Measurements from ENCODE around the gene OR2V2. TPM values are rescaled to one million over a fixed set of nuclear protein-coding genes. Genes with fewer than 3 reads are reported as not detected.
A peak's percentile ranks its signal among the peaks of the same experiment; 100 is the strongest.

OR2V2 gene
- total RNA-seq, 1 donor from 2014 or later: not detected

GRCh38 chr5:181191526-181192336 is 44.3 kb downstream of the OR2V2 start:
- FAIRE-seq: no peak
- peak overlapping the region; percentile 77 for H3K27ac ChIP-seq (ENCODE audit: low read depth, low read length)

GRCh38 chr5:181192337-181193046 is 45.1 kb downstream of the OR2V2 start:
- no peak for FAIRE-seq
- H3K9me3 Mint-ChIP-seq (ENCODE audit: unreplicated experiment): peaks cover 2% of the 10 kb centered on the region
- Histone ChIP-seq H3K79me2 (ENCODE audit: insufficient read depth, low read length) (no peaks in the 10 kb centered on the region), H3K9me3 (ENCODE audit: insufficient read depth, low read depth, low read length) (no peaks in the 10 kb centered on the region), H3K4me3 (ENCODE audit: insufficient read depth, low read depth, low read length) (peak overlapping the region; percentile 76), H3K4me1 (ENCODE audit: insufficient read depth, low read length) (peaks cover 22% of the 10 kb centered on the region), H3K4me2 (ENCODE audit: low read length) (peak overlapping the region; percentile 91), H2AFZ (ENCODE audit: low read depth, low read length) (peak overlapping the region; percentile 97), H3K27me3 (ENCODE audit: insufficient read depth, low read length) (no peaks in the 10 kb centered on the region), H3K9ac (ENCODE audit: low read length) (peak overlapping the region; percentile 90), H3K36me3 (ENCODE audit: insufficient read depth, low read length) (no peaks in the 10 kb centered on the region), H3K27ac (ENCODE audit: low read depth, low read length) (peak overlapping the region; percentile 77), H4K20me1 (ENCODE audit: insufficient read depth, low read length) (peaks cover 3% of the 10 kb centered on the region)
- peak overlapping the region; percentile 83 for H3K27ac Mint-ChIP-seq (ENCODE audit: unreplicated experiment)
- no peak for DNase-seq (ENCODE audit: low read depth)
- H3K36me3 Mint-ChIP-seq (ENCODE audit: low read depth, unreplicated experiment): no peaks in the 10 kb centered on the region
- no peaks in the 10 kb centered on the region for H3K27me3 Mint-ChIP-seq (ENCODE audit: low read depth, unreplicated experiment)
- TF ChIP-seq CTCF (IDR thresholded peaks at IDR 0.05; ENCODE audit: insufficient read depth, low read depth, low read length) (no peak), EZH2 (IDR thresholded peaks at IDR 0.05; ENCODE audit: insufficient read depth, low read length) (no peak)
- H3K4me3 Mint-ChIP-seq (ENCODE audit: unreplicated experiment): peak overlapping the region; percentile 91
- peaks cover 2% of the 10 kb centered on the region for H3K4me1 Mint-ChIP-seq (ENCODE audit: low read depth, unreplicated experiment)

More at GRCh38 chr5:181191526-181192336, 44.3 kb downstream of the OR2V2 start:
- no peaks in the 10 kb centered on the region for H3K36me3 ChIP-seq (ENCODE audit: insufficient read depth, low read length)
- no peaks in the 10 kb centered on the region for H3K79me2 ChIP-seq (ENCODE audit: insufficient read depth, low read length)
- Mint-ChIP-seq H3K27ac (ENCODE audit: unreplicated experiment) (peak overlapping the region; percentile 87), H3K4me1 (ENCODE audit: low read depth, unreplicated experiment) (no peaks in the 10 kb centered on the region), H3K36me3 (ENCODE audit: low read depth, unreplicated experiment) (no peaks in the 10 kb centered on the region), H3K4me3 (ENCODE audit: unreplicated experiment) (peak overlapping the region; percentile 91), H3K9me3 (ENCODE audit: unreplicated experiment) (peaks cover 2% of the 10 kb centered on the region), H3K27me3 (ENCODE audit: low read depth, unreplicated experiment) (no peaks in the 10 kb centered on the region)
- no peaks in the 10 kb centered on the region for H3K27me3 ChIP-seq (ENCODE audit: insufficient read depth, low read length)
- H3K4me2 ChIP-seq (ENCODE audit: low read length): peak overlapping the region; percentile 91
- TF ChIP-seq EZH2 (IDR thresholded peaks at IDR 0.05; ENCODE audit: insufficient read depth, low read length) (no peak), CTCF (IDR thresholded peaks at IDR 0.05; ENCODE audit: insufficient read depth, low read depth, low read length) (no peak)
- H3K9me3 ChIP-seq (ENCODE audit: insufficient read depth, low read depth, low read length): no peaks in the 10 kb centered on the region
- H4K20me1 ChIP-seq (ENCODE audit: insufficient read depth, low read length): peaks cover 3% of the 10 kb centered on the region
- peaks cover 22% of the 10 kb centered on the region for H3K4me1 ChIP-seq (ENCODE audit: insufficient read depth, low read length)
- peak overlapping the region; percentile 76 for H3K4me3 ChIP-seq (ENCODE audit: insufficient read depth, low read depth, low read length)
- DNase-seq (ENCODE audit: low read depth): peak; percentile 83
- H2AFZ ChIP-seq (ENCODE audit: low read depth, low read length): peak overlapping the region; percentile 97
- H3K9ac ChIP-seq (ENCODE audit: low read length): peak overlapping the region; percentile 90
